Kidney epithelial cell (primary cell): ENCODE results near the gene OPTN. TPM values are rescaled to one million over a fixed set of nuclear protein-coding genes. Genes with fewer than 3 reads are reported as not detected.

ENCODE experiments used
- total RNA-seq: library from RNA; depleted of rRNA; stranded (reverse); fragments of >200 nt; gene quantifications from 2 replicates; pipeline ENCODE4 v1.2.3, GENCODE V29; 2015

The OPTN gene
- total RNA-seq, 1 donor from 2014 or later = 114 TPM

Other genes with a start within 250 kb of the OPTN start
- gene CCDC3, start 98.5 kb upstream of the OPTN start, total RNA-seq = 0.14 and 0.17 TPM in 2 replicates
- 2.4 and 2.8 TPM in 2 replicates for gene MCM10, start 61.4 kb downstream of the OPTN start, total RNA-seq
- gene UCMA, start 134.2 kb downstream of the OPTN start, total RNA-seq = not detected in 2 replicates
- 15.8 and 28.6 TPM in 2 replicates for gene PHYH, start 199.9 kb downstream of the OPTN start, total RNA-seq
- 48.9 and 56.8 TPM in 2 replicates for gene SEPHS1, start 248.1 kb downstream of the OPTN start, total RNA-seq